ENCODE results near the gene MLXIP. TPM values are rescaled to one million over a fixed set of nuclear protein-coding genes. Genes with fewer than 3 reads are reported as not detected.

The MLXIP gene
- total RNA-seq, 1 donor from 2014 or later, result 25.7 TPM

- ATAC-seq (no peak), DNase-seq (ENCODE audit: missing footprints) (no peak)
- intact Hi-C loops (cut with DNase I), result no loop called here
These were observed 54.8 kb downstream of the MLXIP start for GRCh38 chr12:122133192-122133950.

- intact Hi-C loops (cut with DNase I), result no loop called here
- ATAC-seq (no peak), DNase-seq (ENCODE audit: missing footprints) (no peak)
These were observed 57.0 kb downstream of the MLXIP start for GRCh38 chr12:122135437-122136031.

GRCh38 chr12:122137229-122137628, 58.7 kb downstream of the MLXIP start:
- no peak for DNase-seq (ENCODE audit: missing footprints)
- no peak for ATAC-seq
- intact Hi-C loops (cut with DNase I), result no loop called here

GRCh38 chr12:122137681-122138080, 59.1 kb downstream of the MLXIP start:
- ATAC-seq (no peak), DNase-seq (ENCODE audit: missing footprints) (no peak)
- intact Hi-C loops (cut with DNase I), result no loop called here

GRCh38 chr12:122138181-122138580, 59.6 kb downstream of the MLXIP start:
- no peak for DNase-seq (ENCODE audit: missing footprints)
- intact Hi-C loops (cut with DNase I), result no loop called here
- no peak for ATAC-seq

- ATAC-seq (no peak), DNase-seq (ENCODE audit: missing footprints) (no peak)
- intact Hi-C loops (cut with DNase I), result no loop called here
These were observed 60.1 kb downstream of the MLXIP start for GRCh38 chr12:122138616-122139015.

- intact Hi-C loops (cut with DNase I), result no loop called here
- DNase-seq (ENCODE audit: missing footprints) (no peak), ATAC-seq (no peak)
These were observed 60.7 kb downstream of the MLXIP start for GRCh38 chr12:122139266-122139665.

- DNase-seq (ENCODE audit: missing footprints), result no peak
- ATAC-seq, result no peak
- intact Hi-C loops (cut with DNase I), result no loop called here
These were observed 61.4 kb downstream of the MLXIP start for GRCh38 chr12:122139941-122140340.

GRCh38 chr12:122140467-122141257, 62.1 kb downstream of the MLXIP start:
- no peak for ATAC-seq
- intact Hi-C loops (cut with DNase I), result no loop called here
- DNase-seq (ENCODE audit: missing footprints), result no peak

GRCh38 chr12:122141911-122142725, 63.6 kb downstream of the MLXIP start:
- DNase-seq (ENCODE audit: missing footprints) (no peak), ATAC-seq (no peak)
- intact Hi-C loops (cut with DNase I), result no loop called here

GRCh38 chr12:122142857-122143256, 64.3 kb downstream of the MLXIP start:
- ATAC-seq (no peak), DNase-seq (ENCODE audit: missing footprints) (no peak)
- intact Hi-C loops (cut with DNase I), result no loop called here

GRCh38 chr12:122144885-122145284, 66.3 kb downstream of the MLXIP start:
- intact Hi-C loops (cut with DNase I), result no loop called here
- no peak for DNase-seq (ENCODE audit: missing footprints)
- ATAC-seq, result no peak

- DNase-seq (ENCODE audit: missing footprints) (no peak), ATAC-seq (no peak)
- intact Hi-C loops (cut with DNase I), result no loop called here
These were observed 67.2 kb downstream of the MLXIP start for GRCh38 chr12:122145505-122146330.

GRCh38 chr12:122147514-122148290, 69.1 kb downstream of the MLXIP start:
- intact Hi-C loops (cut with DNase I), result no loop called here
- ATAC-seq (no peak), DNase-seq (ENCODE audit: missing footprints) (no peak)

GRCh38 chr12:122148657-122149056, 70.1 kb downstream of the MLXIP start:
- DNase-seq (ENCODE audit: missing footprints) (no peak), ATAC-seq (peak; percentile 55)
- intact Hi-C loops (cut with DNase I), result no loop called here

- intact Hi-C loops (cut with DNase I), result no loop called here
- DNase-seq (ENCODE audit: missing footprints), result no peak
- ATAC-seq, result no peak
These were observed 71.6 kb downstream of the MLXIP start for GRCh38 chr12:122150127-122150681.

- intact Hi-C loops (cut with DNase I), result no loop called here
- ATAC-seq, result no peak
- DNase-seq (ENCODE audit: missing footprints), result no peak
These were observed 74.2 kb downstream of the MLXIP start for GRCh38 chr12:122152754-122153153.
